HL-60/S4 (cell line): ENCODE results near the gene DCX.

Experiments used
- in situ Hi-C: fragments of 300-500 bp; cut with MboI; formaldehyde crosslinking; loops from 2 replicates; pipeline ENCODE4 v1.14.3; 2022; ENCODE audit warnings: low sequenced_read_pairs

Gene DCX

GRCh38 chrX:111411983-111412382, at the start of gene DCX:
DCX (minus strand) TSS chrX:111412192; CDS start chrX:111410398, 1,794 bp downstream.
- in situ Hi-C loops: no loop called here

GRCh38 chrX:111460607-111461006, 48.6 kb upstream of the DCX start:
- in situ Hi-C loops: no loop called here

- in situ Hi-C loops: no loop called here
Observed at GRCh38 chrX:111447298-111447697, 35.3 kb upstream of the DCX start.

- in situ Hi-C loops: no loop called here
Observed at GRCh38 chrX:111445485-111445884, 33.5 kb upstream of the DCX start.

GRCh38 chrX:111444881-111445280, 32.9 kb upstream of the DCX start:
- in situ Hi-C loops: no loop called here

GRCh38 chrX:111443946-111444345, 32.0 kb upstream of the DCX start:
- in situ Hi-C loops: no loop called here

GRCh38 chrX:111442791-111443190, 30.8 kb upstream of the DCX start:
- in situ Hi-C loops: no loop called here

GRCh38 chrX:111435469-111435868, 23.5 kb upstream of the DCX start:
- in situ Hi-C loops: no loop called here

- in situ Hi-C loops: no loop called here
Observed at GRCh38 chrX:111431001-111431400, 19.0 kb upstream of the DCX start.

GRCh38 chrX:111411557-111411956, 435 bp downstream of the DCX start:
- in situ Hi-C loops: no loop called here

- in situ Hi-C loops: no loop called here
Observed at GRCh38 chrX:111410590-111411078, 1.4 kb downstream of the DCX start.

- in situ Hi-C loops: no loop called here
Observed at GRCh38 chrX:111409326-111409725, 2.7 kb downstream of the DCX start.

GRCh38 chrX:111407948-111408347, 4.0 kb downstream of the DCX start:
- in situ Hi-C loops: no loop called here

- in situ Hi-C loops: no loop called here
Observed at GRCh38 chrX:111402344-111402743, 9.6 kb downstream of the DCX start.

- in situ Hi-C loops: no loop called here
Observed at GRCh38 chrX:111395149-111395548, 16.8 kb downstream of the DCX start.

- in situ Hi-C loops: no loop called here
Observed at GRCh38 chrX:111394569-111394968, 17.4 kb downstream of the DCX start.

- in situ Hi-C loops: no loop called here
Observed at GRCh38 chrX:111387470-111388070, 24.4 kb downstream of the DCX start.

- in situ Hi-C loops: no loop called here
Observed at GRCh38 chrX:111386615-111387233, 25.3 kb downstream of the DCX start.

GRCh38 chrX:111386077-111386476, 25.9 kb downstream of the DCX start:
- in situ Hi-C loops: no loop called here

- in situ Hi-C loops: no loop called here
Observed at GRCh38 chrX:111382277-111382676, 29.7 kb downstream of the DCX start.

- in situ Hi-C loops: no loop called here
Observed at GRCh38 chrX:111376897-111377578, 35.0 kb downstream of the DCX start.

- in situ Hi-C loops: no loop called here
Observed at GRCh38 chrX:111376486-111376885, 35.5 kb downstream of the DCX start.
